Ovary (tissue), 3 donors: ENCODE results near the gene AQP11.

Experiments used
- CTCF ChIP-seq, 3 donors: fragments of 450-650 bp in 2 of 3; fragments of 200-600 bp in 1 of 3; IDR thresholded peaks; one replicate each; pipeline versions ENCODE4 v1.5.1 to v1.8.0; 2016 to 2022; ENCODE audit warnings: antibody characterized with exemption in 3 of 3, mild to moderate bottlenecking in 1 of 3
- POLR2A ChIP-seq: fragments of 450-650 bp; IDR thresholded peaks from one replicate; pipeline ENCODE4 v1.6.1; 2017; ENCODE audit warnings: antibody characterized with exemption, mild to moderate bottlenecking, moderate library complexity
- donor health status: DM: no; HTN: no; CAD: no.

GRCh38 chr11:77596626-77597025 is 6.9 kb downstream of the AQP11 start:
- TF ChIP-seq CTCF (IDR thresholded peaks at IDR 0.05) (no peak), POLR2A (no peak)
